Measurements from ENCODE around the gene ETF1.

ETF1 gene

DNA sequence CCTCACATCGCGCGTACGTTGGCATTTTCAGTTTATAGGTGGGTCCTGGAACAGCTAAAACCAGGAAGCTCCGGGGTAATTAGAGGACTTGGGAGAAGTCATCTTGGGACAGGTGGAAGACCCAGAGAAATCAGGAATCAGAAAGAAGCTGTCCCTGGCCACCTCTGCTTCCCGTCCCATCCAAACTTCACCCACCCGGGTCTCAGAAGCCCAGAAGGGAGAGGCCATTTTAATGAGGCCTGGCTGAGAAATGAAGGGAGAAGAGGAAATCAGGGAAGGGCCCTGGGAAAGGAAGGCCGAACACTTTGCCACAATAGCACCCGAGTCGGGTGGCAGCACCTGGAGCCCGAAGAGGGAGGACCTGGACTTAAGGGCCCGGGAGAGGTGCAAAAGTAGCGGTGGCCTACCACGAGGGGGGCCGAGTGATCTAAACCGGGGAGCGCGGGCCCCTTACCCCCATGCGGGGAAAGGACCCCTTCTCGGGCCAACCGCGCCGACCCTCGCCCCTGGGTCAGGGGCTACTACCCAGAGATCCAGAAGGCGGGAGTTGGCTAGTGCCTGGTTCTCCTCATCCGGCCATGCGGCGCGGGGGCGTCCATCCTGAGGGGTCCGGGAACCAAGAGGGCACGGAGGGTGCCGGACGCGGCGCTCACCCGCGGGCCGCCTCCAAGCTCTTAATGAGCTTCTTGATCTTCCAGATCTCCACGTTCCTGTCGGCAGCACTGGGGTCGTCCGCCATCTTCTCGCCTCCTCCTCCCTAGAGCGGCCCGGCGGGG lies 668 bp downstream of the ETF1 start:
- Histone ChIP-seq H3K27ac (ENCODE audit: low read depth, low read length, severe bottlenecking) (peak overlapping the region; percentile 97), H3K4me1 (ENCODE audit: control insufficient read depth, insufficient read depth, low read length, poor library complexity, severe bottlenecking) (peaks cover 8% of the 10 kb centered on the region), H3K9me3 (ENCODE audit: control insufficient read depth, low read length) (no peaks in the 10 kb centered on the region), H3K36me3 (ENCODE audit: control insufficient read depth, insufficient read depth, low read length) (peaks cover 33% of the 10 kb centered on the region), H3K4me3 (ENCODE audit: extremely low read depth, insufficient read depth, low read length, poor library complexity, severe bottlenecking) (peak overlapping the region; percentile 95)
- 0 to 1% methylated on average over 28 to 37 of the region's 47 CpGs for WGBS, 2 experiments (ENCODE audit: insufficient coverage in 2 of 2)

GRCh38 chr5:138541511-138542179 lies 1.4 kb downstream of the ETF1 start:
- H3K4me3 ChIP-seq (ENCODE audit: extremely low read depth, insufficient read depth, low read length, poor library complexity, severe bottlenecking) = peak overlapping the region; percentile 95
- peaks cover 37% of the 10 kb centered on the region for H3K36me3 ChIP-seq (ENCODE audit: control insufficient read depth, insufficient read depth, low read length)
- H3K27ac ChIP-seq (ENCODE audit: low read depth, low read length, severe bottlenecking) = peak overlapping the region; percentile 11
- WGBS, 2 experiments (ENCODE audit: insufficient coverage in 2 of 2) = 38 to 41% methylated on average over 5 to 6 of the region's 6 CpGs
- H3K9me3 ChIP-seq (ENCODE audit: control insufficient read depth, low read length) = no peaks in the 10 kb centered on the region
- H3K4me1 ChIP-seq (ENCODE audit: control insufficient read depth, insufficient read depth, low read length, poor library complexity, severe bottlenecking) = peaks cover 8% of the 10 kb centered on the region

DNA sequence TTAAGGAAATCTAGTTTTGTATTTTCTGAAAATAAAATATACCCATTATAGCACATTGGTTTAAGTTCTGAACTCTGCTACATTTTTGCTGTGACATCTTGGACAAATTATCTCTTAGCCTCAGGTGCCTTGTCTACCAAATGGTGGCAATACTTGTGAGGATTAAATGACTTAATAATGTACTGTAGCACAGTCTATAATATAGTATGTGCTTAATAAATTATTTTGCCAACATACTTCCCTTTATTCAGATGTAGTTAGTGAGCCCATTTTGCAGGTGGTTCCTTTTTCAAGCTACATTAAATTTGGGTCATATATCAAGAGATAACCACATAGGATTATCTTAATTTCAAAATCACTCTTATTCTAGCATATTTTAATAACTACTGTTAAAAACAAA lies 3.2 kb downstream of the ETF1 start:
- Histone ChIP-seq H3K4me1 (ENCODE audit: control insufficient read depth, insufficient read depth, low read length, poor library complexity, severe bottlenecking) (peaks cover 8% of the 10 kb centered on the region), H3K36me3 (ENCODE audit: control insufficient read depth, insufficient read depth, low read length) (peaks cover 52% of the 10 kb centered on the region), H3K27ac (ENCODE audit: low read depth, low read length, severe bottlenecking) (no peak overlapping the region), H3K9me3 (ENCODE audit: control insufficient read depth, low read length) (no peaks in the 10 kb centered on the region), H3K4me3 (ENCODE audit: extremely low read depth, insufficient read depth, low read length, poor library complexity, severe bottlenecking) (no peak overlapping the region)

DNA sequence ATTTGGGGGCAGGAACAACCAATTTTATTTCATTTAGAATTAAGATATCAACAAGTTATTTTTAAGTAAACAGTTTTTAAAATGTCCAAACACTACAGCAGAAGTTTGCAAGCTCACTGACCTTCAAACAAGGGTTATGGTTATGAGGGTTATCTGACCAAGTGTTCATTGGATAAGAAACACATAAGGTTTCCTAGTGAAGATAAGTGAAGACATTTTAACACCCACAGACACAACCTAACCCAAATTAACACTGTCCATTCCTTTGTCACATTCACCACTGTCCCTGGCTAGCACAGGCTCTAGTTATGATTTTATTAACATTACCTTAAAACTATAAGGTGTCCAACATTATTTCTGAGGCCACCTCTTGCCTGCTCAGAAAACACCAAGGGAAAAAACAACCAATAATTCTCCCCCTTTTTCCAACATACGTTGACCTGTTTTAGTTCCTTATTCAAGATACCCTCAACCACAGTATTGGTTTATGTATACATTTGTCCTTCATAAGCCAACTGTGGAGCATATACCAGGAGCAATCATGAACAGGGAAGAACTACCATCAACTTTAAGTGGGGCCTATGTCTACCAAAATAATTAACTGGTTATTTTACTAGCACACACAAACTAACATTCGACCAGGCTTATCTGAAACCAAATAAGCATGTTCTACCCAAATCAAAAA lies 4.0 kb downstream of the ETF1 start:
- peaks cover 8% of the 10 kb centered on the region for H3K4me1 ChIP-seq (ENCODE audit: control insufficient read depth, insufficient read depth, low read length, poor library complexity, severe bottlenecking)
- no peak overlapping the region for H3K27ac ChIP-seq (ENCODE audit: low read depth, low read length, severe bottlenecking)
- 100% methylated on average over 1 of the region's 2 CpGs; no CpG with 5 or more reads in 1 of the 2 experiments for WGBS, 2 experiments (ENCODE audit: insufficient coverage in 2 of 2)
- peaks cover 59% of the 10 kb centered on the region for H3K36me3 ChIP-seq (ENCODE audit: control insufficient read depth, insufficient read depth, low read length)
- no peak overlapping the region for H3K4me3 ChIP-seq (ENCODE audit: extremely low read depth, insufficient read depth, low read length, poor library complexity, severe bottlenecking)
- H3K9me3 ChIP-seq (ENCODE audit: control insufficient read depth, low read length) = no peaks in the 10 kb centered on the region

GRCh38 chr5:138536665-138537315 lies 6.2 kb downstream of the ETF1 start:
- Histone ChIP-seq H3K27ac (ENCODE audit: low read depth, low read length, severe bottlenecking) (no peak overlapping the region), H3K9me3 (ENCODE audit: control insufficient read depth, low read length) (no peaks in the 10 kb centered on the region), H3K36me3 (ENCODE audit: control insufficient read depth, insufficient read depth, low read length) (peaks cover 81% of the 10 kb centered on the region), H3K4me1 (ENCODE audit: control insufficient read depth, insufficient read depth, low read length, poor library complexity, severe bottlenecking) (peaks cover 8% of the 10 kb centered on the region), H3K4me3 (ENCODE audit: extremely low read depth, insufficient read depth, low read length, poor library complexity, severe bottlenecking) (no peak overlapping the region)
- 100% methylated on average over 1 to 2 of the region's 4 CpGs for WGBS, 2 experiments (ENCODE audit: insufficient coverage in 2 of 2)

- H3K4me3 ChIP-seq (ENCODE audit: extremely low read depth, insufficient read depth, low read length, poor library complexity, severe bottlenecking) = no peak overlapping the region
- H3K4me1 ChIP-seq (ENCODE audit: control insufficient read depth, insufficient read depth, low read length, poor library complexity, severe bottlenecking) = peaks cover 8% of the 10 kb centered on the region
- H3K27ac ChIP-seq (ENCODE audit: low read depth, low read length, severe bottlenecking) = no peak overlapping the region
- no peaks in the 10 kb centered on the region for H3K9me3 ChIP-seq (ENCODE audit: control insufficient read depth, low read length)
- WGBS, 2 experiments (ENCODE audit: insufficient coverage in 2 of 2) = no CpG with 5 or more reads among the region's 2 CpGs
- H3K36me3 ChIP-seq (ENCODE audit: control insufficient read depth, insufficient read depth, low read length) = peaks cover 84% of the 10 kb centered on the region
Measured at GRCh38 chr5:138536215-138536614, 6.8 kb downstream of the ETF1 start.

DNA sequence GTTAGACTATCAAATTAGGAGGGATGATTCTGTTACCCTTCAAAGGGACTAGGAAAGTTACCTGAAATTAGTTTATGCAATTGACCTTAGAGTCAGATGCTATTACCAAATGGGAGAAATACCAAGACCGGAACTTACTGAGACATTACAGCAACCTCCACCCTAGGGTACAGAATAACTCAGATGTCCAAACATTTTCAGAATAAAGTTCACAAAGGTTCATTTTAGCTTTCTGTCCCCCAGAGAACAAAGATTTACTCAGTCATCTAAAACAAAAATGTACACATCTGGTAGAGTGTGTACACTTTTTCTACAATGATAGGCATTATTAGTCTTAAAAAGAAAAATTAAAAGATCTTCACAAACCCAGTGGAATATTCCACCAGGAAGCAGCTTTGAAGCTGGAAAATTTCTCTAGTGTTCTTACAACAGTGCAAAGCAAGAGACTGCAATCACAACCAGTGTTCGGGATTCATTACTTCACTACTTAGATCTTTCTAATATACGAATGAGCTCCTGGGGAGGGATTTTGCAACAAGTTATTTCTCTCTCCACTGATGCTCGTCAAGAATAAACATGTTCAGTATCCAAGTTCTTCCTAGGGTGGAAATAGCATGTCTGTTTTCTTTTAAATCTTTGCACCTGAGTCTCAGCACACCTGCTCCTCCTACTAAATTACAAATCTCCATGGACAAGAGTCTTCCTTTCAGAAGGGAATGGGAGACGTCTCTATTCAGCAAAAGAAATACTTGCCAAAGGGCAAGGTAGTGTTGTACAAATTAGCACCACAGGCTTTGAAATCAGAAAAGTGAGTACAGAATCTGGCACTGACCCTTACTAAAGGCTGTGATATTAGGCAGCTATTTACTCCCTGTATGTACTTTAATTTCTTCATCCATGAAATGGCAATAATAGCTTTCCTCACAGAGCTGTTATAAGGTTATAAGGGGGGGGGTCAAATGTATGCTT lies 8.8 kb downstream of the ETF1 start:
- WGBS, 2 experiments (ENCODE audit: insufficient coverage in 2 of 2) = 100% methylated on average over 1 to 4 of the region's 5 CpGs
- Histone ChIP-seq H3K27ac (ENCODE audit: low read depth, low read length, severe bottlenecking) (no peak overlapping the region), H3K36me3 (ENCODE audit: control insufficient read depth, insufficient read depth, low read length) (peaks cover 83% of the 10 kb centered on the region), H3K4me1 (ENCODE audit: control insufficient read depth, insufficient read depth, low read length, poor library complexity, severe bottlenecking) (peaks cover 4% of the 10 kb centered on the region), H3K4me3 (ENCODE audit: extremely low read depth, insufficient read depth, low read length, poor library complexity, severe bottlenecking) (no peak overlapping the region), H3K9me3 (ENCODE audit: control insufficient read depth, low read length) (no peaks in the 10 kb centered on the region)

GRCh38 chr5:138529812-138530211 lies 13.2 kb downstream of the ETF1 start:
- no peaks in the 10 kb centered on the region for H3K9me3 ChIP-seq (ENCODE audit: control insufficient read depth, low read length)
- H3K27ac ChIP-seq (ENCODE audit: low read depth, low read length, severe bottlenecking) = no peak overlapping the region
- H3K36me3 ChIP-seq (ENCODE audit: control insufficient read depth, insufficient read depth, low read length) = peaks cover 95% of the 10 kb centered on the region
- H3K4me3 ChIP-seq (ENCODE audit: extremely low read depth, insufficient read depth, low read length, poor library complexity, severe bottlenecking) = no peak overlapping the region
- peaks cover 11% of the 10 kb centered on the region for H3K4me1 ChIP-seq (ENCODE audit: control insufficient read depth, insufficient read depth, low read length, poor library complexity, severe bottlenecking)
- 92 to 97% methylated on average over 8 of the region's 8 CpGs for WGBS, 2 experiments (ENCODE audit: insufficient coverage in 2 of 2)

DNA sequence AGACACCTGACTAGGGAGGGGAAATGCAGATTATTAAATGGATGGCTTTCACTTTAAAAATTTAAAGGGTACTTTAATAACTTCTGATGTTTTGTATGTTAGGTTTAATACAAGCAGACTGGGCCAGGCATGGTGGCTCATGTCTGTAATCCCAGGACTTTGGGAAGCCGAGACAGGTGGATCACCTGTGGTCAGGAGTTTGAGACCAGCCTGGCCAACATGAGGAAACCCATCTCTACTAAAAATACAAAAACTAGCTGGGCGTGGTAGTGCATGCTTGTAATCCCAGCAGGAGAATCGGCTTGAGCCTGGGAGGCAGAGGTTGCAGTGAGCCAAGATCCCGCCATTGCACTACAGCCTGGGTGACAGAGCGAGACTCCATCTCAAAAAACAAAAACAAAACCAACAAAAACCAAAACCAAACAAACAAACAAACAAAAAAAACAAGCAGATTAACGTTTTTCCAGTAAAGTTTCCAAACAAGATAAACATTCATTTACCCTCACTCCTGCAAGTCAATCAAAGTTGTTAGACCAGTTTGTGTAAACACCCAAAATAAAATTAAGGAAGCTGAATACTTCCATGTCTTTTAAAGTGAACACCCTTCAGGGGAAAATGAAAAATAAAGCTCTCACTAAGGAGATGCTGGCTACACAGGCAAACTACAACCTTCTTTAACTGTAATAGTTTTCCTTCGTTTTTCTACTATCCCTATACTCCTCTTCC lies 14.1 kb downstream of the ETF1 start:
- Histone ChIP-seq H3K36me3 (ENCODE audit: control insufficient read depth, insufficient read depth, low read length) (peaks cover 90% of the 10 kb centered on the region), H3K27ac (ENCODE audit: low read depth, low read length, severe bottlenecking) (peak overlapping the region; percentile 2), H3K9me3 (ENCODE audit: control insufficient read depth, low read length) (no peaks in the 10 kb centered on the region), H3K4me1 (ENCODE audit: control insufficient read depth, insufficient read depth, low read length, poor library complexity, severe bottlenecking) (peaks cover 11% of the 10 kb centered on the region), H3K4me3 (ENCODE audit: extremely low read depth, insufficient read depth, low read length, poor library complexity, severe bottlenecking) (no peak overlapping the region)
- 85 to 95% methylated on average over 3 to 5 of the region's 7 CpGs for WGBS, 2 experiments (ENCODE audit: insufficient coverage in 2 of 2)

Data from mesodermal cell (in vitro differentiated cells).